ENCODE measurements around the gene TH. TPM values are rescaled to one million over a fixed set of nuclear protein-coding genes. Genes with fewer than 3 reads are reported as not detected.
"Not testable (repeated sequence)": the region's sequence is repeated elsewhere in the genome, so short reads cannot be mapped to it uniquely, and the experiment has no call there.

Gene TH
- polyA plus RNA-seq, 3 donors, result 0.73 to 1.7 (median 1.4) TPM

- no peak for DNase-seq (ENCODE audit: extremely low read depth in 1 of 11, low read depth in 9 of 11, low spot score in 4 of 11)
Observed at GRCh38 chr11:2199466-2200341, 28.1 kb upstream of the TH start.

GRCh38 chr11:2198621-2199365, 27.2 kb upstream of the TH start:
- DNase-seq (ENCODE audit: extremely low read depth in 1 of 11, low read depth in 9 of 11, low spot score in 4 of 11), result no peak

GRCh38 chr11:2197771-2198520, 26.3 kb upstream of the TH start:
- DNase-seq (ENCODE audit: extremely low read depth in 1 of 11, low read depth in 9 of 11, low spot score in 4 of 11), result no peak

- DNase-seq (ENCODE audit: extremely low read depth in 1 of 11, low read depth in 9 of 11, low spot score in 4 of 11), result peak in 3 of 11 donors; percentile 52 to 67 (median 62)
Observed at GRCh38 chr11:2196970-2197770, 25.6 kb upstream of the TH start.

GRCh38 chr11:2195756-2196088, 24.1 kb upstream of the TH start:
- no peak for DNase-seq (ENCODE audit: extremely low read depth in 1 of 11, low read depth in 9 of 11, low spot score in 4 of 11)

GRCh38 chr11:2194877-2195755, 23.5 kb upstream of the TH start:
- no peak for DNase-seq (ENCODE audit: extremely low read depth in 1 of 11, low read depth in 9 of 11, low spot score in 4 of 11)

GRCh38 chr11:2193888-2194595, 22.4 kb upstream of the TH start:
- not testable (repeated sequence) for DNase-seq (ENCODE audit: extremely low read depth in 1 of 11, low read depth in 9 of 11, low spot score in 4 of 11)

- no peak for DNase-seq (ENCODE audit: extremely low read depth in 1 of 11, low read depth in 9 of 11, low spot score in 4 of 11)
Observed at GRCh38 chr11:2193099-2193887, 21.7 kb upstream of the TH start.

- DNase-seq (ENCODE audit: extremely low read depth in 1 of 11, low read depth in 9 of 11, low spot score in 4 of 11), result no peak
Observed at GRCh38 chr11:2192435-2192834, 20.8 kb upstream of the TH start.

- no peak for DNase-seq (ENCODE audit: extremely low read depth in 1 of 11, low read depth in 9 of 11, low spot score in 4 of 11)
Observed at GRCh38 chr11:2191883-2192282, 20.3 kb upstream of the TH start.

- no peak for DNase-seq (ENCODE audit: extremely low read depth in 1 of 11, low read depth in 9 of 11, low spot score in 4 of 11)
Observed at GRCh38 chr11:2190657-2191471, 19.2 kb upstream of the TH start.

- DNase-seq (ENCODE audit: extremely low read depth in 1 of 11, low read depth in 9 of 11, low spot score in 4 of 11), result no peak
Observed at GRCh38 chr11:2189938-2190656, 18.5 kb upstream of the TH start.

- no peak for DNase-seq (ENCODE audit: extremely low read depth in 1 of 11, low read depth in 9 of 11, low spot score in 4 of 11)
Observed at GRCh38 chr11:2188745-2189144, 17.1 kb upstream of the TH start.

- no peak for DNase-seq (ENCODE audit: extremely low read depth in 1 of 11, low read depth in 9 of 11, low spot score in 4 of 11)
Observed at GRCh38 chr11:2187280-2187707, 15.7 kb upstream of the TH start.

- peak in 2 of 11 donors; percentile 32 to 43 for DNase-seq (ENCODE audit: extremely low read depth in 1 of 11, low read depth in 9 of 11, low spot score in 4 of 11)
Observed at GRCh38 chr11:2186669-2187279, 15.2 kb upstream of the TH start.

Data from renal cortex interstitium (tissue), 11 donors.